Panc1 (cell line): Measurements from ENCODE around the gene CPSF2. TPM values are rescaled to one million over a fixed set of nuclear protein-coding genes. Genes with fewer than 3 reads are reported as not detected.
"Not testable (repeated sequence)": the region's sequence is repeated elsewhere in the genome, so short reads cannot be mapped to it uniquely, and the experiment has no call there.

Source experiments
- ATAC-seq: fragments of 200-7000 bp; cut with Tn5 transposase; 2 replicates; pipeline ENCODE4 v1.9.1; 2020; ENCODE audit warnings: mild to moderate bottlenecking, moderate library complexity
- BruUV-seq: library from RNA; stranded (reverse); fragments of 400-500 nt; replicated peaks from 2 replicates; lab custom pipeline; 2021; lab: Mats Ljungman, UMichigan
- CTCF ChIA-PET: fragments of 300-600 bp; sonication (Branson Sonifier 250); formaldehyde crosslinking; loops from one replicate; lab custom pipeline; 2022; ENCODE audit warnings: antibody characterized with exemption; lab: Charles Lee
- POLR2A ChIA-PET: fragments of 300-600 bp; sonication (Branson Sonifier 250); formaldehyde crosslinking; loops from one replicate; lab custom pipeline; 2022; ENCODE audit warnings: antibody characterized with exemption; lab: Charles Lee
- DNase-seq: peaks from one replicate; pipeline ENCODE4 v3.0.0-alpha.2; 2010; ENCODE audit warnings: low read depth, low spot score
- H3K27ac ChIP-seq: 2 replicates; pipeline ENCODE4 v1.5.1; 2011; ENCODE audit warnings: mild to moderate bottlenecking, low read length, inconsistent platforms
- H3K27me3 ChIP-seq: fragments of 200-500 bp; sonication (Bioruptor generic); 2 replicates; pipeline ENCODE4 v1.6.0; 2014; ENCODE audit warnings: low read length, inconsistent platforms; ENCODE audit not compliant: control insufficient read depth, insufficient read depth
- H3K36me3 ChIP-seq: fragments of 200-500 bp; sonication (Bioruptor generic); 2 replicates; pipeline ENCODE4 v1.5.1; 2014; ENCODE audit warnings: inconsistent platforms, mild to moderate bottlenecking, low read length, moderate library complexity; ENCODE audit not compliant: control insufficient read depth, insufficient read depth
- H3K4me1 ChIP-seq: 2 replicates; pipeline ENCODE4 v1.5.1; 2011; ENCODE audit warnings: inconsistent platforms, mild to moderate bottlenecking, low read length, moderate library complexity; ENCODE audit not compliant: control insufficient read depth, insufficient read depth
- H3K4me3 ChIP-seq, 2 experiments: 2 replicates each; pipeline ENCODE4 v1.5.1; 2011 to 2012; ENCODE audit warnings: low read depth in 2 of 2, low read length in 2 of 2, mild to moderate bottlenecking in 2 of 2, inconsistent platforms in 1 of 2, moderate library complexity in 1 of 2
- H3K9me3 ChIP-seq: fragments of 200-500 bp; sonication (Bioruptor generic); 2 replicates; pipeline ENCODE4 v1.5.1; 2014; ENCODE audit warnings: low read depth, mild to moderate bottlenecking, inconsistent platforms, low read length, moderate library complexity; ENCODE audit not compliant: control insufficient read depth, insufficient read depth
- CTCF ChIP-seq: fragments of 450-650 bp; IDR thresholded peaks from 2 replicates; pipeline ENCODE4 v1.5.1; 2017; ENCODE audit warnings: mild to moderate bottlenecking
- POLR2AphosphoS5 ChIP-seq: IDR thresholded peaks from 2 replicates; pipeline ENCODE4 v1.6.1; 2012; ENCODE audit warnings: mild to moderate bottlenecking, low read depth, low read length, moderate library complexity
- REST ChIP-seq, 2 experiments: IDR thresholded peaks; 2 replicates each; pipeline ENCODE4 v1.6.1; 2011 to 2012; ENCODE audit warnings: low read depth in 2 of 2, control low read depth in 1 of 2, low read length in 1 of 2, mild to moderate bottlenecking in 1 of 2, moderate library complexity in 1 of 2; ENCODE audit not compliant: insufficient read depth in 1 of 2
- SIN3A ChIP-seq: IDR thresholded peaks from 2 replicates; pipeline ENCODE4 v1.6.1; 2012; ENCODE audit warnings: low read depth, mild to moderate bottlenecking, low read length, moderate library complexity, borderline replicate concordance; ENCODE audit not compliant: insufficient read depth
- TCF7L2 ChIP-seq: IDR thresholded peaks from 2 replicates; pipeline ENCODE4 v1.6.1; 2011; ENCODE audit warnings: mild to moderate bottlenecking, low read depth, low read length, inconsistent platforms
- in situ Hi-C: cut with HindIII; loops from 2 replicates; pipeline ENCODE4 v1.10.0; 2016; ENCODE audit warnings: low sequenced_read_pairs, low pct_unique_long_range_greater_than_20kb
- intact Hi-C: fragments of 100-400 bp; cut with micrococcal nuclease; formaldehyde crosslinking; loops from one replicate; pipeline ENCODE4 v1.10.0; 2022; ENCODE audit not compliant: unreplicated experiment
- total RNA-seq: library from RNA; stranded (reverse); gene quantifications from one replicate; pipeline ENCODE4 v1.2.1, GENCODE V29; 2021; ENCODE audit not compliant: unreplicated experiment

The CPSF2 gene
- total RNA-seq, 1 experiment from 2014 or later: 62.0 TPM

GRCh38 chr14:92185559-92185958, 63.8 kb downstream of the CPSF2 start:
- ATAC-seq (no peak), DNase-seq (no peak)
- Histone ChIP-seq H3K4me3 (no peak overlapping the region), H3K27me3 (no peaks in the 10 kb centered on the region), H3K4me1 (no peaks in the 10 kb centered on the region), H3K9me3 (no peaks in the 10 kb centered on the region), H3K27ac (no peak overlapping the region), H3K36me3 (no peaks in the 10 kb centered on the region)
- ChIA-PET CTCF (no interaction called here), POLR2A (no interaction called here)
- no TSS peak for BruUV-seq
- intact Hi-C loops (no loop called here), in situ Hi-C loops (no loop called here)
- no peak for TF ChIP-seq TCF7L2
- no peak for TF ChIP-seq REST (IDR thresholded peaks at IDR 0.05; ENCODE audit: insufficient read depth in 1 of 2, low read depth in 2 of 2, low read length in 1 of 2)
- TF ChIP-seq CTCF: no peak
- TF ChIP-seq POLR2AphosphoS5: no peak
- TF ChIP-seq SIN3A: no peak

GRCh38 chr14:92187616-92188015, 65.8 kb downstream of the CPSF2 start:
- H3K4me3 ChIP-seq, CTCF ChIA-PET, ATAC-seq, BruUV-seq, H3K27ac ChIP-seq, intact Hi-C loops, H3K27me3 ChIP-seq, in situ Hi-C loops, H3K36me3 ChIP-seq, H3K9me3 ChIP-seq, DNase-seq, POLR2A ChIA-PET, H3K4me1 ChIP-seq: not testable (repeated sequence)

- no TSS peak for BruUV-seq
- in situ Hi-C loops (no loop called here), intact Hi-C loops (no loop called here)
- H3K4me3 ChIP-seq: no peak overlapping the region
- H3K4me1 ChIP-seq: no peaks in the 10 kb centered on the region
- H3K27ac ChIP-seq: no peak overlapping the region
- no peaks in the 10 kb centered on the region for H3K27me3 ChIP-seq
- ChIA-PET CTCF (no interaction called here), POLR2A (no interaction called here)
- ATAC-seq: no peak
- TF ChIP-seq CTCF (no peak), SIN3A (no peak), TCF7L2 (no peak), REST (IDR thresholded peaks at IDR 0.05; ENCODE audit: insufficient read depth in 1 of 2, low read depth in 2 of 2, low read length in 1 of 2) (no peak), POLR2AphosphoS5 (no peak)
- no peaks in the 10 kb centered on the region for H3K36me3 ChIP-seq
- no peaks in the 10 kb centered on the region for H3K9me3 ChIP-seq
- no peak for DNase-seq
Observed at GRCh38 chr14:92190768-92191167, 69.0 kb downstream of the CPSF2 start.
